ENCODE results near the gene KIAA1755.
"Not testable (repeated sequence)": the region's sequence is repeated elsewhere in the genome, so short reads cannot be mapped to it uniquely, and the experiment has no call there.

The KIAA1755 gene

DNA sequence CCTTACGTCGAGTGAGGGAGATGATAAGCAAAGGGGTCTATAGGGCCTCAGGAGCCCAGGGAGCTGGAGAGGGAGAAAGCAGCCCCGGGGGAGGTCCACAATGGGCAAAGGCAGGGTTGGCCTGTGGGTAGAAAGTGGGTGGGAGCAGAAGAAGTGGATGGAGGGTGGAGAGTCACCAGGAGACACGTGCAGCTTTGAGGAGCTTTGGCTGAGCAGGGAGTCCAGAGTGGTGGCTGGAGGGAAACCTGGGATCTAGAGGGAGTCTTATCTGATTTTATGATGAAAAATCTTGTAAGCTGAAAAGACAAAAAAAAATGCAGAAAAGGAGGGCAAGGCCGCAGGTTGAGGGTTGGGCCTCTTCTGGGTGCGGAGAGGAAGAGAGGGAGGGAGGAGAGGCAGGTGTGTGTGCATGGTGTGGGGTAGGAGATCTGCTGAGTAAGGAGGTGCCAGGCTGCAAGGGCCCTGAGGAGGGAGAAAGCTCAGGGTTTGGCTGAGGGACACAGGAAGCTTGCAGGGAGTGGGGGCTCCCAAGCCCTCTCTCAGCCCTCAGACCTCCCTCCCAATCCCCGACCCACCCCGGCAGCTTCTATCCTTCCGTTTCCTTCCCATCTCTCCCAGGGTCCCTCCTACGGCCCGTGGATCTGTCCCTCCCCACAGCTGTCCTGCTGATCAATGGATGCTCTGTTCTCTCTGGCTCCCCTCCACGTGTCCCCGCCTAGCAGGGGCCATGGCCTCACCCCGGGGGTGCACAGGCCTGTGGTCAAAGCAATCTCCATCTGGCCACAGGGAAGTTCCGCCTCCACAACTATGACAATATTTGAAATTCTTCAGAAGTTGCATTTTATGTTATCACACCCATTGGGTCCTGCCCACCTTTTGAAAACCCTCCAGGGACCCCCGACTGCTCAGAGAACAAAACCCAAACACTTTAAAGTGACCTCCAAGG lies 26.3 kb upstream of the KIAA1755 start:
- DNase-seq (ENCODE audit: low read depth in 2 of 2): no peak

- no peak for DNase-seq (ENCODE audit: low read depth in 2 of 2)
These were observed 24.4 kb upstream of the KIAA1755 start for GRCh38 chr20:38284893-38285444.

- not testable (repeated sequence) for DNase-seq (ENCODE audit: low read depth in 2 of 2)
These were observed 23.6 kb upstream of the KIAA1755 start for GRCh38 chr20:38284066-38284650.

GRCh38 chr20:38283236-38283635 lies 22.7 kb upstream of the KIAA1755 start:
- DNase-seq (ENCODE audit: low read depth in 2 of 2): no peak

- DNase-seq (ENCODE audit: low read depth in 2 of 2): not testable (repeated sequence)
These were observed 20.8 kb upstream of the KIAA1755 start for GRCh38 chr20:38281176-38281915.

- no peak for DNase-seq (ENCODE audit: low read depth in 2 of 2)
These were observed 18.2 kb upstream of the KIAA1755 start for GRCh38 chr20:38278763-38279162.

- no peak for DNase-seq (ENCODE audit: low read depth in 2 of 2)
These were observed 17.6 kb upstream of the KIAA1755 start for GRCh38 chr20:38278131-38278530.

- no peak for DNase-seq (ENCODE audit: low read depth in 2 of 2)
These were observed 17.2 kb upstream of the KIAA1755 start for GRCh38 chr20:38277691-38278090.

DNA sequence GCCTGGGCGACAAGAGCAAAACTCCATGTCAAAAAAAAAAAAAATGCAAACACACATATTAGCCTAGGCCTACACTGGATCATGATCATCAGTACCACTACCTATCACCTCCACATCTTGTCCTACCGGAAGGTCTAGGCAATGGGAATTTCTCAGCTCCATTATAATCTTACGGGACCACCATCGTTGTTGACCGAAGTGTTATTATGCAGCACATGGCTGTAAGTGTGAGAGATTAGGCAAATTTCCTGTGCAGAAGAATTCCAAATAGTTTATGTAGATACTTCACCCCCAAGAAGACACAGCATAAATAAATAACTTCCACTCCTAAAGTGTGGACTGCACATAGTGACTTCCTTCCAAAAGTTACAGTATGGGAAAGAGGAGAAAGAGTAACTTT lies 16.8 kb upstream of the KIAA1755 start:
- DNase-seq (ENCODE audit: low read depth in 2 of 2): no peak

DNA sequence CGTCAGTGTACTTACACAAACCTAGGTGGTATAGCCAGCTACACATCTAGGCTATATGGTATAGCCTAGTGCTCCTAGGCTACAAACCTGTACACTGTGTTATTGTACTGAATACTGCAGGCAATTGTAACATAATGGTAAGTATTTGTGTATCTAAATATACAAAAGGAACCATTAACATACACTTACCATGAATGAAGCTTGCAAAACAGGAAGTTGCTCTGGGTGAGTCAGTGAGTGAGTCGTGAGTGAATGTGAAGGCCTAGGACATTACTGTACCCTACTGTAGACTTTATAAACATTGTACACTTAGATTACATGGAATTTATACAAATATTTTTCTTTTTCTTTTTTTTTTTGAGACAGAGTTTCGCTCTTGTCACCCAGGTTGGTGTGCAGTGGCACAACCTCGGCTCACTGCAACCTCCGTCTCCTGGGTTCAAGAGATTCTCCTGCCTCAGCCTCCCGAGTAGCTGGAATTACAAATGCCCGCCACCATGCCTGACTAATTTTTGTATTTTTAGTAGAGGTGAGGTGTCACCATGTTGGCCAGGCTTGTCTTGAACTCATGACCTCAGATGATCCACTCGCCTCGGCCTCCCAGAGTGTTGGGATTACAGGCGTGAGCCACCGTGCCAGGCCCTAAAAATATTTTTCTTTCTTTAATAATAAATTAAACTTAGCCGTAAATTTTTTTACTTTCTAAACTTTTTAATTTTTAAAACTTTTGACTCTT lies 15.4 kb upstream of the KIAA1755 start:
- DNase-seq (ENCODE audit: low read depth in 2 of 2): no peak

- DNase-seq (ENCODE audit: low read depth in 2 of 2): no peak
These were observed 12.4 kb upstream of the KIAA1755 start for GRCh38 chr20:38272961-38273360.

- DNase-seq (ENCODE audit: low read depth in 2 of 2): no peak
These were observed 11.9 kb upstream of the KIAA1755 start for GRCh38 chr20:38272398-38272797.

GRCh38 chr20:38271608-38272120 lies 11.1 kb upstream of the KIAA1755 start:
- no peak for DNase-seq (ENCODE audit: low read depth in 2 of 2)

DNA sequence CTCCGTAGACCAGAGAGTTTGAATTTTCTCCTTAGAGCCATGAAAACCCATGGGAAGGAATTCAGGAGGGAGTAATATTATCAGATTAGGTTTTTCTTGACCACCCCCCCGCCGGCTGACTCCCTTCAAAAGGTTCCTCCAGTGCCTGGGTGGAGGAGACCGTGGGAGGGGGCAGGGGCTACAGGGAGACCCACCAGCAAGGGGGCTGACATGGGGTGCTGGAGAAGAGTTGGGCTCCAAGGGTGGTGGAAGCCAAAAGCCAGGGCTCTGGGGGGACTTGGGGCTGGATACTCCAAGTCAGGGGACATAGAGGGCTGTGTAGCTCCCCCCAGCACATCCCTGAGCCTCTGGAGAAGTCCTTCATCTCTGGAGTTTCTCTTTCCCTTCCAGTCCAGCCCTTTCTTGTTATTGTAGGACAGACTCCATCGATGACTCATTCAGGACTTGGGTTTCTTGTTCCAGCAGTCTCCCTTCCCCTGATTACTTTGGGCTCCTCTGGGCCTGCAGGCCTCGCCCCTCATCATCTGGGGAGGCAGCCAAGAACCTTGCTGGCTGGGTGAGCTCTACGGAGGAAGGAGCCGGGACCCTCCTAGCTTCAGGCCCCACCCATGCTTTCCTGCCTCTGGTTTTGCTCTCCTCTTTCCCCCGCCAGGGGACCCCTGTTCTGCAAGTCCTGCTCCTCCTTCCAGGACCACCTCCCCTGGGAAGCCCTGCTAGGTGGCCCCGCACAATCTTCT lies 10.5 kb upstream of the KIAA1755 start:
- DNase-seq (ENCODE audit: low read depth in 2 of 2): no peak

- no peak for DNase-seq (ENCODE audit: low read depth in 2 of 2)
These were observed 9.2 kb upstream of the KIAA1755 start for GRCh38 chr20:38269715-38270114.

DNA sequence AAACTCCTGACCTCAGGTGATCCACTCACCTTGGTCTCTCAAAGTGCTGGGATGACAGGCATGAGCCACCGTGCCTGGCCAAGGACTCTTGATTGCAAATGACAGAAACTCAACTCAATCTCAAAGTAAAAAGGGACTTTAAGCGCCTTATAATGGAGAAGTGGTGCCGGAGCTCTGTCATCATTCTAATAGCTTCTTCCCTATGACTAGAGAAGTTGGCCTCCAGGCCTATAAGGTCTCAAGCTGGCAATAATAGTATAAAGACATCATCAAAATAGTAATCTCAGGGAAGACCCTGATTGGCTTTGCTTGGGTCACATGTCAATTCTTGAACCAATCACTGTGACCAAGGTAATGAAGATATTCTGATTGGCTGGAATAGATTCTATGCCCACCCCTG lies 8.5 kb upstream of the KIAA1755 start:
- no peak for DNase-seq (ENCODE audit: low read depth in 2 of 2)

DNA sequence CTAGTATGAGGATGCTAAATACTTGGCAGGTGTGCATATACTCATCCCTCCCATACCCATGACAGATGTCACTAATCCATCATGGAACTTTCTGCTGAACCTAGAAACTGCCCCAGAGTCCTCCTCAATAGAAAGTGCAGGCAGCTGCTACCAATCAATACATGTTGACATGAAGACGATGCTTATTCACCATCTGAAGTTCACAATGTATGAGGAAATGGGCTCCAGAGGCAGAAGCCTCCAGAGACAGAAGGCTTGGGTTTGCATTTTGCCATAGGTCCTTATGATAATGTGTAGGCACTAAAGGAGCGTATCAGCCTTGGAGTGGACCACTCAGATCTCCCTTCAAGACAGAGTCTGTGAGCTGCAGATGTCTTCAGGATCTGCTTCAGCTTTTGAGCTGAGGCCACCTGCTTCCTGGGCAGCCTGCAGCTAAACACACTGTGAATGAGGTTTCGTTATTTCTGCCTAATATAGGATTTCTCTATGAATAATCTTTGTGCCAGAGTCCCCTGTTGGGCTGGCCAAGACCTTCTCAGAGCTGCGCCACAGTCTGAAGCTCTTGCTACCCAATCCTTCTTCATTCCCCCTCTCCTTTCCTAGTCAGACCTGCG lies 7.5 kb upstream of the KIAA1755 start:
- no peak for DNase-seq (ENCODE audit: low read depth in 2 of 2)

DNA sequence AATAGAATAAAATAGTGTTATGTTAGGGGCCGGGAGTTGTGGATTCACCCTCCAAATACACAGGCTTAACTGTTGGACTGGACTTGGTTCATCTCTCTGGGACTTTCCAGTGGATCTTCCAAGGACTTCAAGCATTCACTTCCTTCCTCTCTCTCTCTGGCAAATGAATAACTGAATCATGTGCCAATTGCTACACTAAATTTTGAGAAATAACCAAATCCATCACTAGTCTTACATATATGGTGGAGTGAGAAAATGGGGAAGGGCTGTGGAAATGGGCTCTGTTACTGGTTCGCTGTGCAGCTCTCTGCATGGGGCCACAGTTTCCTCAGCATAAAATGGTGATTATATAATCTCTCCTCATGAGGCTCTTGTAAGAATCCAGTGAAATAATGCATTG lies 6.8 kb upstream of the KIAA1755 start:
- no peak for DNase-seq (ENCODE audit: low read depth in 2 of 2)

DNA sequence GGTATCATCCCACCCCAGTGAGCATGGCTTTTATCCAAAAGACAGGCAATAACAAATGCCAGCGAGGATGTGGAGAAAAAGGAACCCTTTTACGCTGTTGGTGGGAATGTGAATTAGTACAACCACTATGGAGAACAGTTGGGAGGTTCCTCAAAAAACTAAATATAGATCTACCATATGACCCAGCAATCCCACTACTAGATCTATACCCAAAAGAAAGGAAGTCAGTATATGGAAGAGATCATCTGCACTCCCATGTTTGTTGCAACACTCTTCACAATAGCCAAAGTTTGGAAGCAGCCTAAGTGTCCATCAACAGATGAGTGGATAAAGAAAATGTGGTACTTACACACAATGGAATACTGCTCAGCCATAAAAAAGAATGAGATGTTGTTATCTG lies 5.9 kb upstream of the KIAA1755 start:
- DNase-seq (ENCODE audit: low read depth in 2 of 2): no peak

DNA sequence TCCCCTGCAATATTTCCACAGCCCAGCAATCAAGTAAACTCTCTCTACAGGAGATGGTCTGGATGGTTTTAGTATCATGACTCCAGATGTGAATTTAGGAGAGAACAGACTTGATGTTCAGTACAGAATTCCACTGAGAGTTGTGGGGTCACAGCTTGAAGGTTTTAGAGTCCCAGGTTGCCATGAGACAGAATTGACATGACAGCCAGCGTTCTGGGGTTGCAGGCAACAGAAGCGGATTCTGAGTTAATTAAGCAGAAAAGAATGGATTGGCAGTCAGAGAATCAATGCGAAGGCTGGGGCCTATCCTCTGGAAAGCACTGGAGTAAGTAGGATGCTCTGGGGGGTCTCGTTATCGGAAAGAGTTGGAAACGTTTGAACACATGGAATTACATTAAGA lies 2.4 kb upstream of the KIAA1755 start:
- DNase-seq (ENCODE audit: low read depth in 2 of 2): no peak

All from stimulated activated CD8-positive, alpha-beta memory T cell treated with anti-CD3 and anti-CD28 coated beads, Interleukin-7, amount 100 ng/mL, for 1 hour (primary cell).